ENCODE data around the gene WDR20.
A peak's percentile ranks its signal among the peaks of the same experiment; 100 is the strongest.
"Not testable (repeated sequence)": the region's sequence is repeated elsewhere in the genome, so short reads cannot be mapped to it uniquely, and the experiment has no call there.

Gene WDR20

DNA sequence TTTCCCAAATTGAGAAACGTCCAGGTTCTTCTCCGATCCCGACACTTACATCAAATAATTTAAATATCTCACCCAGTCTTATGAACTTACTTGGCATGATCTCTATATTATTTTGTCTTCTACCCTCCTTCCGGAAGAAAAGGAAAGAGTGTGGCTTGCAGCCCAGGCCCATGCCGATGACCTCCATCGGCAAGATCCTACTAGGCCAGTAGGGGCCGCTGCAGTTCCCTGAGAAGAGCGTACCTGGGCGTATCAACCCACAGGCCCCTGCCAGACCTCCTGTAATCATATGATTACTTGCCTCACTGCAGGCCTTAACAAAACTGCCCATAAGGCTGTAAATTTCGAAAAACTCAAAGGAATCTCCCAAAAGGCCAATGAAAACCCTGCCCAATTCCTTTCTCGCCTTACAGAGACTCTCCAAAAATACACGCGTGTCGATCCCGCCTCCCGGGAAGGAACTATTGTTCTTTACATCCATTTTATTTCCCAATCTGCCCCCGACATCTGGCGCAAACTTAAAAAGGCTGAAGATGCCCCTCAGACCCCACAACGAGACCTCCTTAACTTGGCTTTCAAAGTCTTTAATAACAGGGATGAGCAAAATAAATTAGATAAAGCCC is 95.7 kb downstream of the WDR20 start:
- DNase-seq (ENCODE audit: low read depth, low spot score): peak; percentile 65

DNA sequence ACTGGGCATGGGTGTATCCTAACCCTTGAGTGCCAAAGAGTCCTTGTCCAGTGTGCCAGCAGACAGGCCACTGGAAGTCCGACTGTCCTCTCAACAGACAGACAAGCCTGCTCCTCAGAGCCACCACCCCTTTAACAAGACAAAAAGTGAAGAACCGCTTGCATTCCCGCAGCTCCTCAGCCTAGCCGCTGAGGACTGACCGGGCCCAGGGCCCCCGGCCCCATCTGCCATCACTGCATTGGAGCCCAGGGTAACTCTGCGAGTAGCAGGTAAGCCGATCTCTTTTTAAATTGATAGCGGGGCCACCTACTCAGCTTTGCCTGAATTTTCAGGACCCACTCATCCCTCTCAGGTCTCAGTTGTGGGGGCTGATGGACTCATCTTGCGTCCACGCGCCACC is 96.3 kb downstream of the WDR20 start:
- DNase-seq (ENCODE audit: low read depth, low spot score): no peak

GRCh38 chr14:102238131-102238530 is 98.4 kb downstream of the WDR20 start:
- DNase-seq (ENCODE audit: low read depth, low spot score): no peak

GRCh38 chr14:102238766-102239165 is 99.1 kb downstream of the WDR20 start:
- DNase-seq (ENCODE audit: low read depth, low spot score): no peak

- DNase-seq (ENCODE audit: low read depth, low spot score): no peak
Measured at GRCh38 chr14:102239231-102239630, 99.5 kb downstream of the WDR20 start.

DNA sequence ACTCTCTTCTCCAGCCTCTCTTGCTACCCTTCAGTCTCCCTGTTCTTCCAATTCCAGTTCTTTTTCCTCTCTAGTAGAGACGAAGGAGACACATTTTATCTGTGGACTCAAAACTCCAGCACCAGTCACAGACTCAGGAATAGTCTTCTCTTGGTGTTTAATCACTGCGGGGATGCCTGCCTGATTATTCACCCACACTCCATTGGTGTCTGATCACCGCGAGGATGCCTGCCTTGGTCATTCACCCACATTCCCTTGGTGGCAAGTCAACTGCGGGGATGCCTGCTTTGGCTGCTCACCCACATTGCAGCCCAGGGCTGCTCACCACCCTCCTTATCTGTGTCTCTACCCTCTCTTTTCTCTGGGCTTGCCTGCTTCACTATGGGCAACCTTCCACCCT is 100.8 kb downstream of the WDR20 start:
- DNase-seq (ENCODE audit: low read depth, low spot score): not testable (repeated sequence)

DNA sequence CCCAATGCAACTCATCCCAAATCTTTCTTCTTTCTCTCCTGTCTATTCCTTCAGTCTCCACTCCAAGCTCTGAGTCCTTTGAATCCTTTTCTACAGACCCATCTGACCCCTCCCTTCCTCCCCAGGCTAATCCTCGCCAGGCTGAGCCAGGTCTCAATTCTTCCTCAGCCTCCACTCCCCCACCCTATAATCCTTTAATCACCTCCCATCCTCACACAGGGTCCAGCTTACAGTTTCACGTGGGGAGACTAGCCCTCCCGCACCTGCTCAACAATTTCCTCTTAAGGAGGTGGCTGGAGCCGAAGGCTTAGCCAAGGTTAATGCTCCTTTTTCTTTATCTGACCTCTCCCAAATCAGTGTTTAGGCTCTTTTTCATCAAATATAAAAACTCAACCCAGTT is 101.5 kb downstream of the WDR20 start:
- no peak for DNase-seq (ENCODE audit: low read depth, low spot score)

- DNase-seq (ENCODE audit: low read depth, low spot score): not testable (repeated sequence)
Measured at GRCh38 chr14:102243795-102244194, 104.1 kb downstream of the WDR20 start.

DNA sequence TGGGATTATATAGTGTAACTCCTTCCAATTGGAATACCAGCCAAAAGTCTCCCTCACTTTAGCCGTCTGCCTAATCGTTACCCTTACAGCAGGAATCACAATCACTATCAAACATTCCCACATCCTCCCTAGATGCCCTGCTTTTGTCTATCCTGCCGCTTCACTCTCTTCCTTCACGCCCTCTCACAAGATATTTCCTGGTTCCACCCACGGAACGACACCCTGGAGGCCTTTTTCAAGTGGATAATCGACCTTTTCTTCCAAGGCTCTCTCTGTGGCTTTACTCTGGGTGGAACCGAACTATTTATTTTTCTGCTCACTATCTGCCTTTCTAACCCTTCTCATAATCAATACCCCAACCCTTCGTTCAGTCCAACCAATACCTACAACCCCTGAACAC is 106.4 kb downstream of the WDR20 start:
- DNase-seq (ENCODE audit: low read depth, low spot score): no peak

DNA sequence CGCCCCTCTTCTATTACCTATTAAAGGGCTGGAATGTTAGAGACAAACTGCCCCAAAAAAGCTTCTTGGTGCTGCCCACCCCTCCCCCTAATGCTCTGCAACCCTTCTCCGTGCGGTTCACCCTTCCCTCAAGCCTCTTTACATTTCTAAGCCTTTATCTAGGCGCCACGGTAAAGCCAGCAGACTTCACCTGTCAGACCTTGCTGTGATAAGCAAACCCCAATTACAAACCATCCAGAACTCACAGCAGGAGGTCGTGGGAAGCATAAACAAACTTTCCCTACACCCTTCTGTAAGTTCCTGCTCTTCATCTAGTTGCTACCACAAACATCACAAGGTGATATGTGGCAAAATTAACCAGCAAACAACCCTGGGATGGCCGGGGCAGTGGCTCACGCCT is 108.4 kb downstream of the WDR20 start:
- DNase-seq (ENCODE audit: low read depth, low spot score): no peak

DNA sequence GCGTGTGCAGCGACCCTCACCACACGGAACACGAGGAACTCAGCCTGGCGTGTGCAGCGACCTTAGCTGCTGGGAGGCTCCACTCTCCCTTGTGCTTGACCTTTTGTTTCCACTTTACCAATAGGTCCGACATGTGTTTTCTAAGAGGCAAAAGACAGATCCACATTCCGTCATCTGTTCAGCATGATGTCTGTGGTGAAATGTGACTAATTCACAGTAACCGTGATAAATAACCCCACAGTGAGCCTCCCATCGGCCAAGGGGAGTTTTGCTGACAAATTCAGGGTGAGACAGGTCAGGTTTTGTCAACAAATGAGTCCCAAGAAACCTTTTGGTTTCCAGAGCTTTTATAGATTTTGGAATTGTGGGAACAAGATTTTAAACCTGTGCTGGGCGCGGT is 109.3 kb downstream of the WDR20 start:
- DNase-seq (ENCODE audit: low read depth, low spot score): peak; percentile 73

- no peak for DNase-seq (ENCODE audit: low read depth, low spot score)
Measured at GRCh38 chr14:102249981-102250380, 110.3 kb downstream of the WDR20 start.

DNA sequence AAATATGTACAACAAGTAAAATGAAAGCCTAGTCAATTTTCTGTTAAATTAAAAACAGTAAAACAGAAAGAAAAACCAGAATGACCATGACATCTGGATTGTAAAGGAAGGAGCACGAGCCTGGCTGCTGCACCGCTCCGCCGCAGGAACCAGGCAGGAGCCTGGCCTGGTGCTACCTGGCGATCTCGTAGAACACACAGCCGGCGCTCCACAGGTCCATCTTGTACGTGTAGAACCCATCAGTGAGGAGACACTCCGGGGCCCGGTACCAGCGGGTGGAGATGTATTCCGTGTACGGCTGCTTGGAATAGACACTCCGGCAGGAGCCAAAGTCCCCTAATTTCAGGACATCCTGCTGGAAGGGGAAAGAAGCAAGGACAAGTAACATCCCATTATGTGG is 110.9 kb downstream of the WDR20 start:
- no peak for DNase-seq (ENCODE audit: low read depth, low spot score)

- DNase-seq (ENCODE audit: low read depth, low spot score): no peak
Measured at GRCh38 chr14:102251161-102251560, 111.5 kb downstream of the WDR20 start.

DNA sequence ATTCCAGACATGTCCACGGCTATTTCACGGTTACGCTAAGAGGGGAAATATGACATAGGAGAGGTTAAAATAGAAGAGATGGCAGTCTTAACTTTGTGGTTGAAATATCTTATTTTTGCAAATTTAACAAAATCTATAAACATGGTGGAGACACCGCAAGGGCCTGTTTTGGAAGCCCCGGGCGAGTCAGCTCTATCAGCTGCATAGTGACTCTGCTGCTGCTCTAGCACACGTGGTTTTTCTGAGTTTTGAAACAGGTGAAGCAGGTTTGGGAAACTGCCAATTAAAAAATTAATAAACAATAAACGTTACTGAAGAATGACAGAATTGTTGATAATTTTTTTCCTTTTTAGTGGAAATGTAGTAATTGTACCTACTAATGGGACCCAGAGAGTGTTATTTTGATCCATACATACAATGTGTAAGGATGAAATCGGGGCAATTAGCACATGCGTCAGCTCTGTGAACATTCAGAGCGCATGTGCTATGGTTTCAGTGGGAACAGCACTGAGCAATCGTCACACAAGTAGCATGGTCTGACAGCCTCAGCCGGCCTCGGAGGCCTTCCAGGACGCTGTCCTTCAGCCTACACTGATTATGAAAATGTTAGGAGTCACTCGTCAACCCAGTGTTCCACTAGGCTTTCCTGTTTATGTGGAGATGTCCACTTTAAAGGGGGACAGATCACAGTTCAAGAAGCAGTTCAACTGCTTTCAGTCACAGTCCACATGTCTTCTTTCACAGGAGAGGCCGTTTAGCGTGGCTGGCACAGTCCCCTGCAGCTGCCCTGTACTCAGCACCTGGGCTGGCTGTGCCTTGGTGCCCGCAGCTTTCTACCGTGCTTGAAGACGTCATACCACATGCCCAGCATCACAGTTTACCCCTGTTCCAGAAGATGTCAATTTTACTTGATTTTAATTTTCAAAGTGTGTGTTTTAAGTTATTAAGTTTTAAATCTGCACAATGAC is 113.4 kb downstream of the WDR20 start:
- no peak for DNase-seq (ENCODE audit: low read depth, low spot score)

- no peak for DNase-seq (ENCODE audit: low read depth, low spot score)
Measured at GRCh38 chr14:102255401-102256190, 115.9 kb downstream of the WDR20 start.

- no peak for DNase-seq (ENCODE audit: low read depth, low spot score)
Measured at GRCh38 chr14:102256716-102257115, 117.0 kb downstream of the WDR20 start.

- DNase-seq (ENCODE audit: low read depth, low spot score): no peak
Measured at GRCh38 chr14:102258136-102258535, 118.4 kb downstream of the WDR20 start.
